ENCODE data around the gene DUSP7.
A peak's percentile ranks its signal among the peaks of the same experiment; 100 is the strongest.

Gene DUSP7, protein sequence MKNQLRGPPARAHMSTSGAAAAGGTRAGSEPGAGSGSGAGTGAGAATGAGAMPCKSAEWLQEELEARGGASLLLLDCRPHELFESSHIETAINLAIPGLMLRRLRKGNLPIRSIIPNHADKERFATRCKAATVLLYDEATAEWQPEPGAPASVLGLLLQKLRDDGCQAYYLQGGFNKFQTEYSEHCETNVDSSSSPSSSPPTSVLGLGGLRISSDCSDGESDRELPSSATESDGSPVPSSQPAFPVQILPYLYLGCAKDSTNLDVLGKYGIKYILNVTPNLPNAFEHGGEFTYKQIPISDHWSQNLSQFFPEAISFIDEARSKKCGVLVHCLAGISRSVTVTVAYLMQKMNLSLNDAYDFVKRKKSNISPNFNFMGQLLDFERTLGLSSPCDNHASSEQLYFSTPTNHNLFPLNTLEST

DNA sequence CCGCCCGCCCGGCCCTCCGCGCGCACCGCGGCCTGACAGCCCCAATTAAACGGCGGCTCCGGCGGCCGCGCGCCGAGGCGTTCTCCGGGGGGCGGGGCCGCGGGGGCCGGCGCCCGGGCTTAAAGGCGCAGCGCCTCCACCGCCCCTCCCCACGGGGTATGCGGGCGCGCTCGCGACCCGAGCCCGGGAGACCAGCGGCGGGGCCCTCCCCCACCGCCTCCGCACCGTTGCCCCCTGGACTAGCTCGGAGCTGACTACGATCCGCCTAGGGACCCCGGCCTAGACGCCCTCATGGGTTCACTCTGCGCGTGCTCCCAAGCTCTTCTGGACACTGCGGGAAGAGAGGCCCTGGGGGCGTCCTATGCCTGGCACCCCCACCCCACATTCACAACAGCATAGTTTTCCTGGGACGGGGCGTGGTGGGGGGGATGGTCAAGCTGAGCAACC, at the start of gene DUSP7:
DUSP7 (minus strand) TSS at position 51 of the 447 bp plus-strand sequence. CDS start 205 bp downstream, outside the sequence.
- DNase-seq, result peak; percentile 36

GRCh38 chr3:52104684-52105640, 48.6 kb upstream of the DUSP7 start:
- DNase-seq, result no peak

GRCh38 chr3:52102934-52103333, 46.6 kb upstream of the DUSP7 start:
- no peak for DNase-seq

DNA sequence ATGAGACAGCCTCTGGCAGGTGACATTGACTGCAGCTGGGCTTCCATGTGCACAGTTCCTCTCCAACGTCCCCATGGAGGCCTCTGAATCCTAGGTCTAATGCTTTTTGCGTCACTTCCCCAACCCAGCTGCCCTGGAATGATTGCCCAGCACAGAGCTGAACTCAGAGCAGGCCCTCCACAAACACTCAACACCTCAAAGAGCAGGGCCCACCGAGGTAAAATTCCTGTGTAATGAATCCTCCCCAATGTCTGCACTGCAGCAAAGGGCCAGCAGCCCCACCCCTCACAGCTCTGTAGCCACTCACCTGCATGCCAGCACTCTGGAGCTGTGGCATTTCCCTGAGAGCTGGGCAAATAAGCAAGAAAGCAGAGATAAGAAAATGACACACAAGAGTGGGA, 42.6 kb upstream of the DUSP7 start:
- no peak for DNase-seq

DNA sequence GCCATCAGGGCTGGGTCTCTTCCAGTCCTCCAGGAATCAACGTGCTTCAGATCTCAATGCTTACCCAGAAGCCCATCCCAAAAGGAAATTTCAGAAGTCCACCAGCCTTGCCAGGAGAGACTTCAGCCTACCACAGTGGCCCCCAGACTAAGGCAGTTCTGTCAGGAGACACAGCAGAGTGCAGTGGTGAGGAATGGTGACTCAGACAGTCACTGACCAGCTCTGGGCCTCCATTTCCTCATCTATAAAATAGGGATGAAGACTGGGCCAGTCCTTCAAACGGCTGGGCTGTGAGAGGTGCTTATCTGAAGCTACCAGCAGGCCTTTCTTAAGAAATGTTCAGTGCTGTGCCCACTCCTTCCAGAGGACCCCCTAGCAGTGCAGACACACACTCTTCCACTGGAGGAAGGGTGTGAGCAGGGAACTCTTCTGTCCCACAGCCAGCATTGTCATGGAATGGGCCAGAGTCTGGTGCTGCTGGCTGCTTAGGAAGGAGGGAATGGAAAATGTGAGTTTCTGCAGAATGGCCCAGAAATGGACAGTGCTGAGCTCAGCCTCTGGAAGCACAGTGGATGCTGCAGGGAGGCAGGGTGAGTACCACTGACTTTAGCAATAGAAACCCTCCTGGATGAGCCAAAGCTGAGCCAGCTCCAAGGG, 41.6 kb upstream of the DUSP7 start:
- no peak for DNase-seq

- DNase-seq, result no peak
Observed at GRCh38 chr3:52095990-52096775, 39.8 kb upstream of the DUSP7 start.

GRCh38 chr3:52094571-52095485, 38.5 kb upstream of the DUSP7 start:
- no peak for DNase-seq

DNA sequence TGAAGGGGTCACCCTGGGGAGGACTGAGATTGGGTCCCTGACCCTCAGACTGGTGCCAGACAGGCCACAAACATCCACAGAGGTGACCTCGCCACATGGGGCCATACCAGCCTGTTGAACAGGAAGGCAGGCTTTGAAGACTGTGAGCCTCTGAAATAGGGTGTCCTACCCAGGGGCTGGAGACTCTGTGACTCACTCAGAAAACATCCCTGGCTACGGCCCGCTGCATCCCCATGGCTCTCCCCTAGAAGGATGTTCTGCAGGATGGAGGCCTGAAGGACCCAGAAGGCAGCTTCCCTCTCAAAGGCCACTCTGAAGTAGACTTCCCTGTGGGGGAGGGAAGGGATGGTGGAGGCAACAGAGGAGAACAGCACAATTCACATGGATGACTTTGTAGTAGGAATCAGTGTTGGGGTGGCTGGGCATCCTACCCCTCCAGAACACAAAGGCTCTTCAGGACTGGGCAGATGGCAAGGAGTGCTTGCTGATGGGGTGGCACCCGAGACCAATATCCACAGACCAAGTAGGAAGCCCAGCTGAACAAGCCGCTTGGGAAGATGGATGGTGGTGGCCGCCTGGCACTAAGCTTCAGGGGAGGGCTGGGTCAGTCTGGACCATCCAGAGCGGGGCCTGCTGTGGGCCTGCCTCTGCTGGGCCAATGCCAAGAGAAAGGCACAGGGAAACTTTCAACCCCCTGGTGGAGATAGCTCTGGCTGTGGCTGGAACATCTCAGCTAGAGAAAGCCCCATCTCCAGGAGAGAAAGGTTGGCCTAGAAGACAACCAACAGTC, 37.6 kb upstream of the DUSP7 start:
- no peak for DNase-seq

GRCh38 chr3:52092891-52093290, 36.5 kb upstream of the DUSP7 start:
- no peak for DNase-seq

DNA sequence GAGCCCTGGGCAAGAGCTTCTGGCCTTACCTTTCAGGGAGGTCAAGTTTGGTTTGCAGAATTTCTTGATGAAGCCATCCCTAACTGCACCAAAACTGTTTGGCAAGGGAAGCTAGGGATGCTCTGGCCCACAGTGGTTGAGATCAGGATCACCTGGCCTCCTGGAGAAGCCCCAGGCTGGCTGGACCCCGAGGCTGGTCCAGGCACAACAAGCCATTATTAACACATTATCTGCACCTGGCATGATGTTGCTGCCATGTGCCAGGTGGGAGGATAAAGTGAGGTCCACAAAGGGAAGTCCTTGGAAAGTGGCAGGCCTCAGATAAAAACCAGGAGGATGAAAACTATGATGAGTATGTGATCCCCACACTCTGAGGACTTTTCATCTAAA, 35.9 kb upstream of the DUSP7 start:
- DNase-seq, result no peak

GRCh38 chr3:52091586-52092270, 35.4 kb upstream of the DUSP7 start:
- DNase-seq, result no peak

GRCh38 chr3:52090933-52091468, 34.6 kb upstream of the DUSP7 start:
- DNase-seq, result no peak

GRCh38 chr3:52090131-52090932, 34.0 kb upstream of the DUSP7 start:
- DNase-seq, result no peak

GRCh38 chr3:52089691-52090090, 33.3 kb upstream of the DUSP7 start:
- no peak for DNase-seq

DNA sequence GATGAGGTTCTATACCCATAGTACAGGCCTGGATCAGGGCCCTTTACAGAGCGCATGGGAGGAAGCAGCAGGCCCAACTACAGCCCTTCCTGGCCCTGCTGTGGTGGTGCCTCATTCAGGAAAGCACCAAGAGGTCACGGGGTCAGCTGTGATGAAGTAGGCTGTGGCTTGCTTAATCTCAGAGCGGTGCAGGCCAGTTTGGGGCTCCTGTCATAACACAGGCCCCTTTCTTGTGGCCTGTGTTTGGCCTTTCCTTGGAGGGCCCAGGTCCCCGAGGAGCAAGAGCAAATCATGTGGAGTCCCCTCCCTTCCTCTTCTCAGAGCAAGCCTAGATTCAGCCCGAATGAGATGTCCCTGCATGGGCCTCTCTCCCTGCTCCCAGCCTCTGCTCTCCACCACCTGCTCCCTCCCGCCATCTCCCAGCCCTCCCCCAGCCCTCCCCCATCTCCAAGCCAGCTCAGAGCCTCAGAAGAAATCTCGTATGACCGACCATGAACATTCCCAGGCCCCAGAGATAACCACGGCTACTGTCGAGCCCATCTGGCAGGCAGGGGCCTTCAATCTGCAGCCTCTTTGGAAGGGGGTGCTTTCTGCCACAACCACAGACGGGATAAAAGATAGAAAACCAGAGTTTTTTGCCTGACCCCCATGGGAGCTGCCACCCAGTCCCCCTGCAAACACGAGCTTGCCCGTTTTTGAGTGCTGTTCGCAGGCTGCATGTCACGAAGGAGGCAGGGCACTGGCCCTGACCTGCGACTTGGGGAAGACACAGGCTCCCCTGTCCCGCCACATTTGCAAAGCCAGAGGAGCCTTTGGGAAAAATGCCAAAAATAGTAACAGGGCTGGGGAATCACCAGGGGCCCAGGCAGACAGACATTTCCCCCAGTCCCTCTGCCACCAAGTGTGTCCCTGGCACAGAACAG, 32.3 kb upstream of the DUSP7 start:
- DNase-seq, result no peak

DNA sequence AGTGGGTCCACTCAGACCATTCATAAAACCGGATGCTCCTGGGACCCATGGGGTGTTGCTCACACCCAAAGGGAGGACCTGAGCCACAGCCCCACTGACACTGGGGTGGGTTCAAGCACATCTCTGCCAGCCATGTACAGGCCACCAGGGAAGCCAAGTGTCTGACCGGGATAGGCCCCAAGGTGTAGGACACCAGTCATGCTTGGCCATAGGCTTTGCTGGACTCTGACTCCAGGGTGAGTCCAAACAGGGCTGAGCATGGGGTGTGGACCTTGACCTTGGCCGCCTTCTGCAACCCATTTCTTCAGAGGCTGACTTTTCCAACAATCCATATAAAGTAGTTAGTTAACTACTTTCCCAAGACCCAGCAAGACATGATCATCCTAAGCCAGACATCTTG, 31.4 kb upstream of the DUSP7 start:
- no peak for DNase-seq

GRCh38 chr3:52086976-52087663, 30.7 kb upstream of the DUSP7 start:
- DNase-seq, result no peak

Measured in NCI-H510A (cell line).